Activated CD4-positive, alpha-beta T cell treated with anti-CD3 and anti-CD28 coated beads for 4 hours (primary cell): ENCODE data around the gene CREB5.

Experiments used
- DNase-seq, 2 donors: peaks; one replicate each; pipeline ENCODE4 v3.0.0-alpha.2; 2020

Gene CREB5

GRCh38 chr7:28695300-28696295, 283.3 kb downstream of the CREB5 start:
- DNase-seq, result no peak

DNA sequence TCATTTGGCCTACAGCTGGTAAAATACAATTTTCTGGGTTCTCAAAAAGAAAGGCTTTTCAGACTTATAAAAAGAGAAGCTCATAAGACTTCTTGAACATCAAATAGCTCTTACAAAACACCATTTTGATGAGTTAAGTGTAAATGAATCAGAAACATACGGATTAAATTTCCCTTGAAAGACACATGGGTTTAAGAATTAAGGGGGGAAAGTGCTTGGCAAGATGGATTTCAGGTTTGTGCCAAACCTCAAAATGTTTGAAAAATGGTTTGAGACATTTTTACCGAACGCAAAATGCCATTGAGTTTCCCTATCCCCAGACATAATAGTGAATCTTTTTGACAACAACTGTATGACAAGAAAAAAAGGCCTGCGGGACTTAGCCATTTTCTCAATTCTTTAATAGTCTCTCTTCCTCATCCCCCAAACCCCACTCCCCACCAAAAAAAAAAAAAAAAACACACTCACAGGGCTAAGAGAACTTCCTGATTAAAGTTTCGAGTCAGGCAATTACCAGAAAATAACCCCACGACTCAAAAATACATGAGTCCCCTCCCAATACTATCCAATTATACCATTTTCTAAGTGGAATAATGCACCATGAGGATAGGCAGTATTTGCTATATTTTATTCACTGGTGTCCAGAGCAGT, 285.7 kb downstream of the CREB5 start:
- DNase-seq, result no peak

DNA sequence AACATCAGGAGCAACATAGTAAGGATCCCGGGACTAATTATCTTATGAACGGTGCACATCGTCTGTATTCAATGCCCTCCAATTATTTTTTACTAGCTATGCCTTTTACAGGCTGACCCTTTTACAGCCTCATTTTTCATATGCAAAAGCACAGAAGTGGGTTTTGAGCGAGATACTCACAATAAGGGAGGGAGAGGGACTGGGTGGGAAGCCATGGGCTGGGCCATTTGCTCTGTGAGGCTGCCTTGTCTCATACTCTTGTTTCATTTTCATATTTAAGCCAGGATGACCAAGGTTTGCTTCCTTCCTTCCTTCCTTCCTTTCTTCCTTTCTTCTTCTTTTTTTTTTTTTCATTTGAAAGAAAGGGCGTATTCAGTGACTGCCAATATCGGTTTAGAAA, 286.5 kb downstream of the CREB5 start:
- no peak for DNase-seq

DNA sequence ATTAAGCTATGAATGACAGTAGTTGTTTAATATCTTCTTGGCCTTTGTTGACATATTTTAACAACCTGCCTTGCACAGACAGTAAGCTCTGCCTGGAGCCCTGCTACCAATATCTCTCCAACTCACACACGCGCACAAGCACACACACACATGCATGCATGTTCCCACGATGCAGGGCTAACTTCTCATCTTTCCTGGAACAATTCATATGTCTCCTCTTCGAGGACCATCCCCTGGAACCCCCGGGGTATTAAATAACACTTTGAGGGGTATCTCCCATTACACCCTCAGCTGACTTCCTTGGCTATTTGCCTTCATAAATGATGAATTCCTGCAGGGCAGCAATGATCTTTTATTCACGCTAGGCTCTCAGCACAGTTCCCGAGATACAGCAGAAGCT, 287.8 kb downstream of the CREB5 start:
- no peak for DNase-seq

DNA sequence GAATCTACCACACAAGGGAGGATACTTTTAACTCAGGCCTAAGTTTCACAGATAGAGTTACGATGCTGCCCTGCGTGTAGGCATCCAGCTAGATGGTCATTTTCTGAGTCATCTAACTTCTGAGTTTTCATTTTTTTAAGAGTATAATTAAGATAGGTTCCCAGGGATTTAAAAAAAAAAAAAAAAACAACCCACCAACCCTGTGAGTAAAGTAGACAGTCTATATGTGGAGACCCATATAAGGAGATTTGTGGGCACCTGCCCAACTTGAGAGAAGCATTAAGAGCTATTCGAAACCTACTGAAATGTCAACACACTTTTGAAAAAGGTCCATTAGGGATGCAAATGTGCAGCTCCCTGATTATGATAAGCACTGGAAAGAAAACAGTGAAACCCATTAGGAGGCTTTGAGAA, 288.5 kb downstream of the CREB5 start:
- no peak for DNase-seq

DNA sequence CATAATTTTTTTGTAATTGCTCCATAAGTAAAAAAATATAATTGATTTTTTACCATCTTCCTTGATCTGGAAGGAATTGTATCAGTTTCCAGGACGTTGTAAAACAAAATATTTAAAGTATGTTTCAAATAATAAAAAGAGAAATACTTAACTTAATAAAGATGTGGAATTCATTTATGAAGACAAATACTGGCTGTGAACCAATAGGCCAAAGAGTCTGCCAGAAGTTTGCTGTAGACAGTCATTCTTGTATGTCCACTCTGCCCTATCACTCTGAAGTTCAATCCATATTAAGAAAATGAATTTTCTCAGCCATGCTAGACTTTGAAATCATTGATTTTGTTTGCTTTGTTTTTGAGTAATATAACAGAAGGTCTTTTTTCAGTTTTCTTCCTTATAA, 289.4 kb downstream of the CREB5 start:
- no peak for DNase-seq

DNA sequence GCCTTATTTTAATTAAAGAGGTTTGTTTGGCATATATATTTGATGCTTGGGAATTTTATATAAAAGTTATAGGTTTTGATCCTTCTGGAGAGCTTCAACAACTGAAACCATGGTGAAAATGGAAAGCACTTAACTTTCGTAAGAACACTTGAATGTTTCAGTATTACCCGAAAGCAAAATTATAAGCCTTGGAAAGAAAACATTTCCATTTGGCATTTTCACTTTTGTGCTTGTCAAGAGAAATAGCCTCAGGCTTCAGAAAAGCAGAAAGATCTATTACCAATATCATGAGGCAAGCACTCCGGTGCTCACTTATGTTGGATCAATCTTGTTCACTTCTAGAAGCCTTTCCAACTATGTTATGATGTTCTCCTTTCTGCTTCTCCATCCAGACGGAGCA, 289.9 kb downstream of the CREB5 start:
- DNase-seq, result no peak

DNA sequence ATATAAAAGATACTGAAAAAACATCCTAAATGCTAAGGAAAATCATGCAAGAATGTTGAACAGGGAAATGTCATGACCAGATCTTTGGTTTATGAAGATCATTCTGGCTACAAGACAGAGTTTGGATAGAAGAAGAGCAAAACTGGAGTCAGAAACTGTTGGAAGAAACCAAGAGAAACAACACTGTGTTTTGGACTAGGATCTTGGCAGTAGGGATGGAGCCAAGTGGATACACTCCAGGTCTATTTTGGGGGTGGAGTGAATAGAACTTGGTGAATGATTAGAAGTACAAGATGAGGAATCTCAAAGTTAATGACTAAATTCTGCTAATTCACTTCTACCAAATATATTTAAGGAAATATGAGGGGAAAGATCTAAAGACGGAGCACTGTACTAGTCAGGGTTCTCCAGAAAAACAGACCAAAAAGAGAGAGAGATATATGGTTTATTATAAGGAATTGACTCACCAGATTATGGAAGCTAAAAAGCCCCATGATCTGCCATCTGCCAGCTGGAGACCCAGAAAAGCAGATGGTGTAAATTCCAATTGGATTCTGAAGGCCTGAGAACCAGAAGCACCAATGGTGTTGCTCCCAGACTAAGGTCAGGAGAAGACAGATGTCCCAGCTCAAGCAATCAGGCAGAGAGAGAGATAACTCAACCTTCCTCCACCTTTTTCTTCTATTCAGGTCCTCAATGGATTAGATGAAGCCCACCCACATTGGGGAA, 290.9 kb downstream of the CREB5 start:
- DNase-seq, result no peak

- no peak for DNase-seq
Observed at GRCh38 chr7:28704706-28705105, 292.4 kb downstream of the CREB5 start.

DNA sequence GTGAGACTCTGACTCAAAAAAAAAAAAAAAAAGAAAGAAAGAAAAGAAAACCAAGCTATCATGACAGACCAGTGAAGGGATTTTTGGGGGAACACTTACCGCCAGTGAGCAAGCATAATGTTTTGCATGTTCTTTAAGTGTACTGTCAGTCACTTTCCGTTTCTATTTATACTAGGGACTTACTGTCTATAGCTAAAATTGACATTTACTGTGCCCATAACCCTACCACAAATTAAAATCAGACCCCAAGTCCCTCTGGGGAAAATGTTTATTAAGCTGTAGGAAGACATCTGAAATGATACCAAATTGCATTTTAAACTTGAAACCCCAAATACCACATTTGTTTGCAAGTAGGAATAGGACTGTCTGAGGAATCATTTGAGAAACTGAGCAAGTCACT, 293.0 kb downstream of the CREB5 start:
- DNase-seq, result no peak

DNA sequence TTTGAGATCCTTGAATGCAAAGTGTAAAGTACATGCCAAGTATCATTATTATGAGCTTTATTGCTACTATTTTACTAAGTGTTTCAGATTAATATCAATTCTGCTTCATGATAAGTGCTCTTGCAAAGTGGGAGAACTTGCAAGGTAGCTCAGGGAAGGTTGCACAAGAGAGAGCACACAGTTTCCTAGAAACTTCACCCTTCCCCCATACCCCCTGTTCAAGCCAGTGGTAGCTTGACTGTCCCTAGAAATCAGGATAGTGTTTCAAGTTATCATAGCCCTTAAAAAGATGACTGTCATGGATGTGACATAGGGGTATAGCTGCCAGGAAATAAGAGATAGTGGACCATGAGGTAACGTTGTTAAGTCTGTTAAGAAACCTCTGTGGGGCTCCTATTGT, 294.3 kb downstream of the CREB5 start:
- DNase-seq, result no peak

GRCh38 chr7:28707291-28707690, 295.0 kb downstream of the CREB5 start:
- DNase-seq, result no peak

- DNase-seq, result no peak
Observed at GRCh38 chr7:28708033-28708951, 296.0 kb downstream of the CREB5 start.

GRCh38 chr7:28709748-28710147, 297.4 kb downstream of the CREB5 start:
- DNase-seq, result no peak

GRCh38 chr7:28711114-28711513, 298.8 kb downstream of the CREB5 start:
- no peak for DNase-seq

DNA sequence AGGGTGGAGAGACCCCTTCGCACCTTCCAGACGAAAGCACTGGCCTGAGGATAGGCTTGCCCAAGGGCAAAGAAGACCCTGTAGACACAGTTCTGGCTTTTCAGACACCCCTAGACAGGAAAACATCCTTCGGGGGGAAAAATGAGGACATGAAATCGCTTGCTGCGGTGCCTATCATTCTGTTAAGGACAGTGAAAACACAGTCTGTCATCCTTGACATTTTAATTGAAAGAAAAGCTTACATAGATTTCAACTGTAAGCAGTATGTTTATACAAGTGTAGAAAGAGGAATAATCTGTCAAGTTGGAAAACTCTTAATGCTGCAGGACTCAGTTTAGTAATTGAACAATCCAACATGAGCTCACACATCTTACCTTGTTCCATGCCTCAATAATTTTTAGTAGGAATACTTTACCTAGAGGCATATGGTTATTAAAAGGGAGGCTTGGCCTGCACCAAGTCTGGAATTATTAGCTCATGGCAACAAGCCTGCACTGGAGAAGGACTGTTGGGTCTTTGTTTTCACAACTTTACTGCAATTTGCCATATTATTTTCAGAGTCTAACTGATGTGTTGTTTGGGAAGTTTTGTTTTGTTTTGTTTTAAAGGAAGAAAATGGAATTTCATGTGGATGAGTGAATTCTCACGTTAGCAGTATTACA, 302.3 kb downstream of the CREB5 start:
- DNase-seq, result no peak

DNA sequence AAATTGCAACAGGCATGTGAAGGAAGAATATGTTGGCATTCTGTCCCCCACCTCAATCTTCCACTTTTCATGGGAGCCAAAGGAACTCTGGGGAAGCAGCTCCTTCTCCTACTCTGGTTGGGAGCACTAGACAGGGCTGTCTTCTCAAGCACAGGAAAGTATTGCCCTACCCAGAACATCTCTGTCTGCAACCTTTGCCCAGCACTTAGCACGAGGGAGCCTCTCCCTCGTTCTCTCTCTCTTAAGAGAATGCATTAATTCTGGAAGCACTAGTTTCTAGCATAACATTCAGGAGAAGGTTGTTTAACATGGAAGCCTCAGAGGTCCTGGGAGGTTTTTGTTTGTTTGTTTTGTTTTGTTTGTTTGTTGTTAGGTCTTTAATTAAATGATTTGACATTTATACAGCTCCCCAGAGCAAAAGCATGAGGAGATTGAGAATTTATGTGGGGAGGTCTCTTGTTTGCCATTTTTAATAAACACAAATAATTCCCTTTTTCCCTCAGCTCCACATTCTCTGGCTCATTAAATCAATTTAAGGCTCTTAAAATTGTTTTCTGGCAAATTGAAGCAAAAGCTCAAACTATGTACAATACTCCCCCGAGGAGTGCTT, 305.2 kb downstream of the CREB5 start:
- no peak for DNase-seq

DNA sequence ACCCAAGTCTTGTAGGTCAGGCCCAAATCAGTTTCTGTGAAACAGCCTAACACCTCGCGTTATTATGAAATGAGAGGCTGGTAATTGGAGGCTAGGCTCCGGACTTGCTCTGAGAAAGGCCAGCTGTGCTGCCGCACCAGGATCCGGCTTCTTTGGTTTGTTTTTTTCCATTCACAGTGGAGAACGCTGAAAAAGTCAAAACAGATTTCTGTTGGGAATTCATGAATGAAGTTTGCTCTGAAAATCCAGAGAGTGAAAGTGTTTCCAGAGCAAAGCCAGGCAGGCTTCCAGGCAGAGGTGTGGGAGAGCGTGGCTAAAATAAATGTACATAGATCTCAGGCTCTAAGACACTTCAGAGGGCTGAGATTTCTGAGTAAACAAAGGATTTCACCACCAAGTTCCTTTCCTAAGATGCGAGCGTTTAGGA, 305.8 kb downstream of the CREB5 start:
- DNase-seq, result no peak

GRCh38 chr7:28718545-28718944, 306.2 kb downstream of the CREB5 start:
- DNase-seq, result no peak

DNA sequence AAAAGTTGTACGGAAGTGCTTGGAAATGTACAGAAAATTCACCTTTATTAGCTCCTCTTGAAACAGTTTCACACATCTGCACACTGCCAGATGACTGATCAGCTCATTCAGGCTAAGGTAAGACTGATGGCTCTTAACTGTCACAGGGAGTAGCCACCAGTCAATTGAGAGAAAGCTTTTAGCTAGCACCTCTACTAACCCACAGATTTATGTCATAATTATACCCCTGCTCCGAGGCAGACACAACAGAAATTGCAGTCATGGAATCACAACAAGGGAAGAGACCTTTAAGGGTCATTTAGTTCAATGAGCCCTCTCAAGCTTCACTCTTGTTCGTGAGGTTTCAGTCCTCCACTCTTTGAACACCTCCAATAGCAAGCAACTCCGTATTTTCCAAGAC, 310.4 kb downstream of the CREB5 start:
- no peak for DNase-seq

GRCh38 chr7:28723336-28723735, 311.0 kb downstream of the CREB5 start:
- DNase-seq, result no peak
